Activated CD4-positive, alpha-beta T cell treated with anti-CD3 and anti-CD28 coated beads for 4 hours (primary cell): Measurements from ENCODE around the gene LINC00632.
A peak's percentile ranks its signal among the peaks of the same experiment; 100 is the strongest.
"Not testable (repeated sequence)": the region's sequence is repeated elsewhere in the genome, so short reads cannot be mapped to it uniquely, and the experiment has no call there.

Experiments
- DNase-seq, 2 donors: peaks; one replicate each; pipeline ENCODE4 v3.0.0-alpha.2; 2020

LINC00632 gene

DNA sequence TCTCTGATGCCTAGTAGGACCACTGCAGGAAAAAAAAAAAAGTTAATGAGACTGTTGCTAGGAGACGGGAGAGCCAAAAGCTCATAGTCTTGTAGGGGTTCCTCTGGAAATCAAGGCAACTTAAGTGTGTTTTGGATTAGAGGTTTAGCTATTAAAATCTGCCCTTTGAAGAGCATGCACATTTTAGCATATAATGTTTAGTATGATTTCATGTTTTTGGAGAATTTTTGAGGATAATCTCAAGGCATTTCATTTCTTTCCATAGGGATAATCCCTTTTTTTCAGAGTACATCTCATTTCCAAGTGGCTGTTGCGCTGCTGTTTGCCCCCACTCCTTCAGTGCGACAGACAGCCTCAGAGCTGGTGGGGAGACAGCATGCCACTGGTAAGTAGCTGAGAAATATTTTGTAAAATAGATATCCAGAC is at the start of gene LINC00632:
Gene LINC00632, plus strand, starts transcription at position 339 of the 426 bp plus-strand sequence.
- no peak for DNase-seq

DNA sequence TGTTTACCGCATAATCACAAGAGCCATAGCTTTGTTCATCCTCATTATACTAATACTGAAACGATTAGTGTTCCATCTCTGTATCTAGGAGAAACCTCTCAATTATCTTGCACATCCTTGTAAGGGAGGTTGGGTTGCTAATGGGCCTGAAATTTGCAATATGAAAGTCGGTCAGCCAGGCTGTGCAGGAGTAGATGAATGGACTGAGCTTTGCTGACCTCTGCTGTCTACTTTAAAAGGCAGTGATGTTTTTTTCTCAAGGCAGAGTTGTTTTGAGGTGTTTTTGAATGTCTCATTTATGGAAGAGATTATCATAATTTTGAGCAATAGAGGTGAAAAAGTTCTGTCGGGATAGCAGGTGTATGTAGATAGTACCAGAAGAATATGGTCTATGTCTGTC is 47.9 kb upstream of the LINC00632 start:
- DNase-seq: no peak

DNA sequence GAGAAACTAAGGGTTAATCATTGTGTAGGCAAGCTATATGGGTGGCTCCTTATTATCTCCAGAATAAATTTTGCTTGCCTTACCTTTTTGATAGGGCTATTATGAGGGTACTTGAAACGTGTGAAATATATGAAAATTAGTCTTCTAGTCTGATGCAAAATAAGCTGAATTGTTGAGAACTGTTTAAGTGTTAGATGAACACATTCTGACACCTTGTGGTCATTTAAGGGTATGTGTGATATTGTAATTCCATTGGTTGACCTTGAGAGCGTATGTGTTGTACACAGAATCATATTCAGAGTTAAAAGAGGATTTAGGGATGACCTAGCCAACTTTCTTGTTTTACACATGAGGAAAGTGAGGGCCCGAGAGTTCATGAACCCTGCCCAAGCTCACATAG is 44.6 kb upstream of the LINC00632 start:
- no peak for DNase-seq

DNA sequence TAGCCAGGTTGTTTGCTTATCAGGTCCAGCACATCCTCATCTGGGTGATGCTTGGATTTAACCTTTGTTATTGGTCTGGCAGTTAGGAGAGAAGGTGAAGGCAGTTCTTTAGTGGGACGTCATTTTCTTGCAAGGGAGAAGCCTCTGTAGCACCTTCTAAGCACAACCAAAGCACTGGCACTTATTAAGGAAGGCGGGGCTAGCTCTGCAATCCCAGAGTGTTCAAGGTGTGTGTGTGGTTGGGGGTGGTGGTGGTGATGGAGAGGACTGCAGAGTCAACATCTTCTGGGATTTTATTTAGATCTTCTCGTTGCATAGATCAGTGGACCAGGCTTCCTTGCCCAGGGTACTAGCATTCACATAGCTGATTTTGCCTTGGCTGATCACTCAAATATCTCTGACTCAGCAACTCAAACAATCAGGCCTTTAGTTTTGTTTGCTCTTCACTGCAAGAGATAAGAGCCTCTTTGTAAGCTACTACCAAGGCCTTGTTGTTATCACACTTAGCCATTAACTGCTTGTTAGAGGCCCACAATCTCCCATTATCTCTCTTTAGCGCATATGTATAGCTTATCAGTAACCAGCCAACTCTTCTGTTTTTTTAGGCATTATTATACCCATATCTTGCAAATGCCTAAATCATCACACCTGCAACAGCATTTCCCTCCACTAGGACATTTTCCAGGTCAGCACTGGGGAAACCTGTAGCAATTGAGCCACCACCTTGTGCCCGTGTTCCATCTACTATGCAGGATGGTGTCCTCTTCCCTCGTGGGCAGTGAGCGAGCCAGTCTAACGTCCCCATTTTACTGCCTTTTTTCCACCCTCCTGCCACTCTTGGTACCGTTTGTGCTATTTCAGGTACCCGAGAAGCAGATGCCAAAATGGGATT is 36.5 kb upstream of the LINC00632 start:
- DNase-seq: no peak

DNA sequence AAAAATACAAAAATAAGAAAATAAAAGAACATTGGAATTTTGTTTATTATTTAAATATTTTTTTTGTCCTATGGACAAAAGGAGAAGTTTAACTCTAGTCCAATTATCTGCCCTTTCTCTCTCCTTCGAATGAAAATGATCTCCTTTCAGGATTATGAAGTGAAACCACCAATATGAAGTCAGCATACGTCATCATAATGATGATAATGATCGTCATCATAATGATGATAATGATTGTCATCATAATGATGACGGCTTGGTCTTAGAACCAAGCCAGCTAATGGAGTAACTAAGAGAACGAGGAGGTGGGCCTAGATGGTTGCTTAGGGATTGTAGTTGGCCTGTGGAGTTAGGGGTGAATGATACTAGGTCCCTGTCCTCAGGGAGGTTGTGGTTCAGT is 21.9 kb upstream of the LINC00632 start:
- no peak for DNase-seq

DNA sequence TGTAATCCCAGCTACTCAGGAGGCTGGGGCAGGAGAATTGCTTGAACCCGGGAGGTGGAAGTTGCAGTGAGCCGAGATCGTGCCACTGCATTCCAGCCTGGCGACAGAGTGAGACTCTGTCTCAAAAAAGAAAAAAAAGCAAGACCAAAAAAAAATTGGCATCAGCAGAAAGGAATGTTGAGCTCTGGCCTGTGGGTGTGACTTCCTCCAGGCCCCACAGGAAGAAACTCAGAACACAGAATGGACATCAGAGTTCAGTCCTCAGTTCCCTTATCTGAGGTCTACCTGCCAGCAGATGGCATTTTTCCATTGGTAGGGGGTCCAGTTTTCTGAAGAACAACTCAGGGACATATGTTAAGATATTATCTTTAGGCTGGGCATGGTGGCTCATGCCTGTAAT is 18.0 kb upstream of the LINC00632 start:
- not testable (repeated sequence) for DNase-seq

DNA sequence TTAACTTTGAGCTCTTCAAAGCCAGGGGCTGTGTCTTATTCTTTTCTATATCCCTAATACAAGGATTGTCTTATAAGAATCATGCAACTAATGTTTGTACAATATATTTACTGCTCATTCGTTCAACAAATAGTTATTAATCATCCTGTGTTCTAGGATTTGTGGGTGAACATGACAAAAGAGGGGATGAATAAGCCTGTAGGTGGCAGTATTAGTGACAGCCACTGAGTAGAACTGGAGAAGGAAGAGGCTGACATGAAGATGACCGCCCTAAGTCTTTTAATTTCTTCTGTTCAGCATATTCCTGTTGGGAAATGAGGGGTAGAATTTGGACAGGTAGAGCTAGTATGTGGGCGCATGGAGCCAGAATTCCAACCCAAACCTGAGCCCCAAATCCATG is 11.9 kb upstream of the LINC00632 start:
- no peak for DNase-seq

DNA sequence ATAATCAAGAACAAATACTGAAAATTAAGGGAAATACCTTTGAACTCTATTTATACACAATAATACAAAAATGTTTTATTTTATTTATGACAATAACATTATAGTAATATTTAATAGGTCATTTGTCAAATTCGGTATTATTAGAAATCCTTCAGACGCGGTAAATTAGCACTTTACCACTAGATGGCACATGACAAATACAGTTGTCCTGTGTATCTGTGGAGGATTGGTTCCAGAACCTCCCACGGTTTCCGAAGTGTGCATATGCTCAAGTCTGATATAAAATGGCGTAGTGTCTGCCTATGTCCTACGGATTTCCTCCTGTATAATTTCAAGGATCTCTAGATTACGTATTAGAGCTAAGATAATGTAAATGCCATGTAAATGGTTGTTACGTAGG is 8.1 kb upstream of the LINC00632 start:
- no peak for DNase-seq

DNA sequence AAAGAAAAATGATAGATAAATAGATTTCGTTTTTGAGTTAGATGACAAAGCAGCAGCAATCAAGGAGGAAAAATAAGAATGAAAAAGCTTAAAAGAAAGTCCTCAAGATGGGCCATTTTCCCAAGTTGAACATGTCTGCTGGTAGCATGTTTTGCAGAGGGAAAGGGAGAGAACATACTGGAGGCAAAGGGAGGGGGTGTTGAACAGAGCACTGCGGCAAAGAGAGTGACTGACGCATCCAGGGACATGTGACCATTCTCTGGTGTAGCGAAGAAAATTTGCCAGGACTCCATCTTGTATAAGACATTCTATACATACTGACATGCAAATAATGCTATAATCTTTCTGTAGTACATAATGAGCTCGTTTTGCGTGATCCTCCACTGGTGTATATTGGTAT is 1.2 kb downstream of the LINC00632 start:
- DNase-seq: no peak

DNA sequence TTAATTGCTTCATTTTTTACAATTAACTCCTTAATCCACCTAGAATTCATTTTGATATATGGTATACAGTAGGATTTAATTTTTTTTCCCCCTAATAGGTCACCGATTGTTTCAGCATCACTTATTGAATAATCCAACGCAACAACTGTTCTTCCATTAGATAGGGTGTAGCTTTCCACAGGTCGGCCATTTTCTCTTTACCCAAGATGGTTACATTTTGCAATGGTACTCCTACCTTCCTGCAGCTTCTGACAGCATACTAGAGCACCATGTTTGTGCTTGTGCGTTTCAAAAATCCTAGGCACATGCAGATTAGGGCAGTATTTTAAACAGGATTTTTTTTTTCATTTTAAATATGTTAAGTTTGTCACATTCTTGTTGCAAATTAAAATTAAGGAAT is 2.3 kb downstream of the LINC00632 start:
- DNase-seq: no peak

DNA sequence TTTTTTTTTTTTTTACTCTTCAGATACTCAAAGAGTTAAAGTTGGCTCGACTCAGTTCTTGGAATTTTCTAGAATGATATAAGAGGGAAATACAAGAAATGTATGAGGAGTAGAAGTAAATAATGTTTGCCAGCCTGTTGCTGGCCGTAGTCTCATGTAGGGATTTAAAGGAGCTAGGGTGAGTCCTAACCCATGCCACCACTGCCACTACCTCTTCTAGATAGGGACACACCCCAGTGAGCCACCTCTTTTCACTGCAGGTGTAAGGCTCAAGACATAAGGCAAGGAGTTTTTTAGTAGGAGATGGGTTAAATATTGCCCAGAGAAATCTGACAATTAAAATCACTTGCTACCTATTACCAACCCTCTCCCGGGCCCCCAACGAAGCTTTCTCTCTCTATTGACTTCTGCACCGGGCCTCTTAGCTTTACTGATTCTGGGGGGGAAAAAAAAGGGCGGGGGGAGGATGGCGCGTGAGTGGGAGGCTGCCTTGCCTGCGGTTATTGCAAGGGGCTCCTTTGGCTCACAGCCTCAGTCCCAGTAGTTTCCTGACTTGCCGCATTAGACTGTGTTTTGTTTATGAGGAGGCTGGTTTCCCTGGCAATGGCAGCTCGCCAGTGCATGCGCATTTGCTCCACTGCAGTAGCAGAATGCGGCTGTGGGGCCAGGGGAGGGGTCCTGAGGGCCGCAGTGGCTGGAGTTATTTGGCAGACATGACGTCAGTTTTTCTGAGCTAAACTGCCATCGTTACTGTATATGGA is 3.0 kb downstream of the LINC00632 start:
- no peak for DNase-seq

DNA sequence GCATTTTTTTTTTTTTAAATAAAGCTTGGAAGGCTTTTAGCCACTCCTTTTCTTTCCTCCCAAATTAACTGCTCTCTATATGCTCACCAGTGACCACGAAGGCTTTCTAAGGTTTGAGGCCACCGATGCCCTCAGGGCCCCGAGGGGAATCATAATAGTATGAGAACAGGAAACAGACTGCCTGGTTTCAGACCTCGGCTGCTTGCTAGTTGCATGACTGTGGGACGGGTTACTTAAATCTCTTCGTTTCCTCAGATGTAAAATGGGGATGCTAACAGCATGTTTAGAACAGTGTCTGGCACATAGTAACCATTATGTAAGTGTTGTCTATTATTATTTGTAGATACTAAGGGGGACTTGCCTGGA is 3.6 kb downstream of the LINC00632 start:
- no peak for DNase-seq

DNA sequence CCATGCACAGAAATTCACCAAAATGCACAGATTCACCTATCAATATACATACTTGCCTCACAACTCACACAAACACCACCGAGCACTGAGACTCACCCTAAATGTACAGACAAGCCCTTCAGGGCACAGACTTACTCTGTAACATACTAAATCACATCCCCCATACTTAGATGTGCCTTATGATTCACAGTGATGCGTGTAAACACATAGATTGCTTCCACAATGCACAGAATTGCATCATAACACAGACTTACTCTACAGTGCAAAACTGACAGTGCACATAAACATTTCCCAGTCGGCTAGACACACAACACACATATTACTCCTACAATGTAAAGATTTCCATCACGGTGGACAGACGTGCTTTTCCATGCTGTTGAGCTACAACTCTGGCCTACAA is 6.2 kb downstream of the LINC00632 start:
- DNase-seq: no peak

DNA sequence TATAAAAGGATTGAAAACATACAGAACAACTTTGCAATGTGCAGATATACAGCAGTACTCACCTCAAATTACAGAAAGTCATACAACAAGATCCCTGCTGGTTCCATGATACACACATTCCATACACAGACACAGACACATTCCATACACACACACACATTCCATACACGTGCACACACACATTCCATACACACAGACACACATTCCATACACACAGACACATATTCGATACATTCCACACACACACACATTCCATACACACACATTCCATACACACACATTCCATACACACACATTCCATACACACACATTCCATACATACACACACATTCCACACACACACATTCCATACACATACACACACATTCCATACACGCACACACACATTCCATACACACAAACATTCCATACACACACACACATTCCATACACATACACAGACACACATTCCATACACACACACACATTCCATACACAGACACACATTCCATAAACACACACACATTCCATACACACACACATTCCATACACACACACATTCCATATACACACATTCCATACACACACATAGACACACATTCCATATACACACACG is 13.7 kb downstream of the LINC00632 start:
- no peak for DNase-seq

DNA sequence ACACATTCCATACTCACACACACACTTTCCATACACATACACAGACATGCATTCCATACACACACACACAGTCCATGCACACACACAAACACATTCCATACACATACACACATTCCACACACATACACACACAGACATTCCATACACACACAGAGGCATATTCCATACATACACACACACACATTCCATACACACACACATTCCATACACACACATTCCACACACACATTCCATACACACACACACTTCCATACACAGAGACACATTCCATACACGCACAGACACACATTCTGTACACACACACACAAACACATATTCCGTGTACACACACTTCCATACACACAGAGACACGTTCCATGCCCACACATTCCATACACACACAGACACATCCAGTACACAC is 14.8 kb downstream of the LINC00632 start:
- no peak for DNase-seq

DNA sequence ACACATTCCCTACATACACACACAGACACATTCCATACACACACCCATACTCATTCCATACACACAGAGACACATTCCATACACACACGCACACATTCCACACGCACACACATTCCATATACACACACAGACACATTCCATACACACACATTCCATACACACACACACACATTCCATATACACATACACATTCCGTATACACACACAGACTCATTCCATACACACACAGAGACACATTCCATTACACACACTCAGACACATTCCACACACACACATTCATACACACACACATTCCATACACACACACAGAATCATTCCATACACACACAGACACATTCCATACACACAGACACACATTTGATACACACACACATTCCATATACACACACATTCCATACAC is 15.2 kb downstream of the LINC00632 start:
- DNase-seq: no peak

DNA sequence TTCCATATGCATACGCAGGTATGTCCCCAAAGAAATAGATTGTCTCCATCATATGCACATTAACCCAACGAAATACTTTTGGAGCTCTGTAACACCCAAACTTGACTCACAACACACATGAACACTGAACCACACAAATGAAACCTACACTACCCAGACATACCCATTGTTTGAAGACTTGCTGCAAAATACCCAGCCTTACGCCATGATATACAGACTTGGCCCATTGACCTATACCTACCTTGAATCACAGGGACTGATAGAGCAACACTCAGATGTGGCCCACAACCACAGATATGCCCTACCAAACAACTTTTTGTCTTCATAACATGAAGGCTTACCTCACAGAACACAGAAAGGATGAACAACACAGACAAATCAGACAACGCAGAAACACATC is 15.9 kb downstream of the LINC00632 start:
- no peak for DNase-seq

DNA sequence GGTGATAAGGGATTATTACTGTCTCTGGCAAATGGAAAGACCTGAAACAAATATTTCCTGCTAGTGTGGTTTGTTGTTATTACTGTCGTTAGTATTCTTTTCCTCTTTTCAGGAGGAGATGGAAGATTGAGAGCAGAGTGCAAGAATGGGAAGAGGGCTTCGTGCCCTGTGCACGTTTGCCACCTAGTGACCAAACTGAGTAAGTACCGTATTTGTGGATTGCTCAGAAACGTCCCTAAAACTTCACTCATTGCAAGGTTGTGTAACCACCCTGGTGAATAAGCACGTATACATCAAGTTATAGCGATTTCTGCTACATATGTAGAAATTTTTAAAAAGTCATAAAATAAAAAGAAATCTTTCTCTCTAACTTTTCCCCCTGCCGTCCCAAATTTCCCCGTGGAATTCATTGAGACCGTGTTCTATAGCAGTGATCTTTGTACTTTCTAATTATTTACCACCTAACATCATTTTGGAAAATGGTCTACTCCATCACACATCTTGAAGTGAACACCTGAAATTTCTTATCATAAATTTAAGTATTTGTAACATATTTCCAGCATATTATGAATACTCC is 24.3 kb downstream of the LINC00632 start:
- DNase-seq: no peak

DNA sequence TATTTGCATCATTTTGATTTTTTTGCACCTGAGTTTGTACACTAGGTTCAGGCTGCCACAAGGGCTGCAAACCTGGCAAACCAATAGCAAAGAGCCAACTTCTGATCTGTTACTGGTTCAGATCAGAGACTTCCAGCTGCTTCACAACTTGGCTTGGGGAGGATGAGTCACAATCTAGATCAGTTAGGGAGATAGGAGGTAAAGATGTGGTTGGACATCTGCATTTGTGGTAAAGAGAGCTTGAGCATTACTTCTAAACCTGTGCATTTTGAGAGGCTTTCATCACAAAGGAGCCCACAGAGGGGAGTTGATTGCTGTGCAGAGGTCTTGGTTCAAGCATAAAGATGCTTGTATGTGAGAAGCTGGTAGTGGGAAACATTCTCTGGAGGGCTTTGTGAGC is 34.5 kb downstream of the LINC00632 start:
- DNase-seq: no peak

DNA sequence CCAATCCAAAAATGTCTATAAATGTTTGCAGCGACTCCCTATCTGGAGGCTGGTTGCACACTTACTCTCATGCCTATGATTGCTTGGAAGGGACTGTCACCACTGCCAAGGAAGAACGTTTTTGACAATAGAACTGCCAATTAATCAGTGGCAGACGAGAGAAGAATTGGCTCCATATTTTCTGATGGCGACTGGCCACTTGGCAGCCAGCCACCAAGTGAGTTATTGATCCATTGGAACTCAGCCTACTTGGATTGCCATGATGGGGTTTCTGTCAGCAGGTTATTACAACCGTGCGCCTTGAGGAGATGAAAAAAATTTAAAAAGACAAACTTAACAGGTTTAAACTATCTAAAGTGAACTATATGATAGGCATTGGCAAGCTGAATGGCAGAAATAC is 47.4 kb downstream of the LINC00632 start:
- DNase-seq: no peak

DNA sequence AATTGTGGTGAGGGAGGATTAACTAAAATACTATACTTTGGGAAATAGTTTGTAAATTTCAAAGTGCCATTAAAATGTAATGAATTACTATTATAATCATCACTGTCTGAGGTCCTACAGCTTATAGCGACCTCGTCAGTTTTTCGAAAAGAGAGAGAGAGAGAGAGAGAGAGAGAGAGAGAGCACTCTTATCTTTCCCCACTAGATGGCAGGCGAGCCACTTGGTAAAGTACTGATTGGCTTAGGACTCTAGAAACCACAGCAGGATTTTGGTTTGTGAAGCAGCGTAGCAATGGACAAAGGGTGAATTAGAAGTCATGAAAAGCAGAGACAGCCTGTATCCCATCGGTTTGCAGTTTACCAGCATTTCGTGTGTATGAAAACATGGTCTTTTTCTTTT is 52.5 kb downstream of the LINC00632 start:
- peak in 1 of 2 donors; percentile 20 for DNase-seq

DNA sequence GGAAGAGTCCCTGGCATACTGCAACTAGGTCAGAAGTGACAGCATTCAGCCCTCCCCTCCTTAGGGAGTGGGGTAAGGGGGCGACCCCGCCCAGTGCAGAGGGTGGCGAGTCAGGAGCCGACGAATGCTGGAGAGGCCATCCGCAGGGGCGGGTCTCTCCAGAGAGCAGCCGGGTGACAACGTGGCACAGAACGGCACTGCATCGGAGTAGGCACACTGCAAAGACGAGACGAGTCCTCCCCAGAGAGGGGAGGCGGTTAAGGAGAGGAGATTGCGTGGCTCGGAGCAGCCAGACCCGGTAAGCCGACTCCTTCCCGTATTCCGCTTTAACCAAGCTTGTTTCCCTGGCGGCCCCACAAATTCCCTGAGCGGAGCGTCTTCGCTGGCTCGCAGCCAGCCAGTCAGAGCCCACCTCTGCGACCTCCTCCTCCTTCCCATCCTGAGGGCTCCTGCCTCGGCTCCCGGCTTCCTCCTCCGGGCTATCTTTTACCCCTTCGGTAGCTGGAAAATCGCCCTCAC is 54.9 kb downstream of the LINC00632 start:
- no peak for DNase-seq
